ENCODE data around the gene YWHAQ.

Gene YWHAQ

DNA sequence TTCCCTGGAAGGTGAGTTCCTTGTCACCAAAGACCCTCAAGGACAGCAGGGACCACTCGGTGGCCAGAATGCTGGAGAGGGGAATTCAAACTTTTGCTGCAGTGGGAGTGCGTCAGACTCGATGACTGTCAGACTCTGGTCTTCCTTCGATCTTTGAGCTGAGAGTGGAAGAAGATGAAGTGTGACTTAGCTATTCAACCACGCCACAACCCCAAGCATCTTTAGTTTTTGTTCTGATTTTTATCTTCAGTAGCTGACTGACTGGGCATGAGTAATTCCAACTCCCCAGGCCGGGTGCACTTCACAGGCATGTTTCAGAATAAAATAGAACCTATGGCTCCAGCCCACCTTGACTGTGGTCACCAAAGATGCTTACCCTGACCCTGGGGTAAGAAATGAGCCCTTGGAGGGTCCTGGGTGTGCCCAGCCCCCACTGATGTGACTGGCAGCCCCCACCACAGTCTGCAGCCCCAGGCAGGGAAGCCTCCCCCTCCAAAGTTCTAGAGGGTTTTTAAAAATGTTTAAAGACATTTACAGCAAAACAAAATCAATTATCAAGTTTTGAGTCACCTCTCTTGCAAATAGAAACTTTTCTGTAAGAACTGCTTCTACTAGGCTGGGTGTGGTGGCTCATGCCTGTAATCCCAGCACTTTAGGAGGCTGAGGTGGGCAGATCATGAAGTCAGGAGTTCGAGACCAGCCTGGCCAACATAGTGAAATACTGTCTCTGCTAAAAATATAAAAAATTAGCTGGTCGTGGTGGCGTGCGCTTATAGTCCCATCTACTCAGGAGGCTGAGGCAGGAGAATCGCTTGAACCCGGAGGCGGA is 24.9 kb upstream of the YWHAQ start:
- peak; percentile 22 to 65 (median 52) for DNase-seq (ENCODE audit: low read depth in 3 of 3)

DNA sequence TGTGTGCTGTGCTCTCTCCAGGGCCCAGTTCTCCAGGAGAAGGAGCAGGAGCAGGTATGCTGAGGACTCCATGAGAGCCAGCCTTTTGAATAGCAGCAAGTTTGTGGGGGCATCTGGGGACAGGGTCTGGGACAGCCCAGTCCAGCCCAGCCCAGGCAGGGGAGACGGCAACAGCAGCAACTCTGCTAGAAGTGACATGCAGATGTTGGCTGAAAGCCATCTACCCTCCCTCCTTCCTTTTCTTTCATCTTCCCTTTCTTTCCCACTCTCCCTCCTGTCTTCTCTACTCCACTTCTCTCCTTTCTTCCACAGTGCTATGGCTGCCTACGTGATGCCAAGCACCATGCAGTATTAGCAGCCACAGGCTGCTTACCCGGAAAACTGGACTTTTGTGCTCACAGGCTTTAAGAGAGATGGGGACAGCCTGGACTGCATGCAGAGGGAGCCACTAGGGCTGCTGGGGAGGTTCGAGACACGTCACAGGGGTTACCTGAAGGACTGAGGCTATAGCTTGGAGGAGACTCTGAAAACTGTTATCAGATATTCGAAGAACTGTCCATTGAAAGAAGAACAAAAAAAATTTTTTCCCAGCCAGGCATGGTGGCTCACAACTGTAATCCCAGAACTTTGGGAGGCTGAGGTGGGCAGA is 23.8 kb upstream of the YWHAQ start:
- DNase-seq (ENCODE audit: low read depth in 3 of 3): no peak

DNA sequence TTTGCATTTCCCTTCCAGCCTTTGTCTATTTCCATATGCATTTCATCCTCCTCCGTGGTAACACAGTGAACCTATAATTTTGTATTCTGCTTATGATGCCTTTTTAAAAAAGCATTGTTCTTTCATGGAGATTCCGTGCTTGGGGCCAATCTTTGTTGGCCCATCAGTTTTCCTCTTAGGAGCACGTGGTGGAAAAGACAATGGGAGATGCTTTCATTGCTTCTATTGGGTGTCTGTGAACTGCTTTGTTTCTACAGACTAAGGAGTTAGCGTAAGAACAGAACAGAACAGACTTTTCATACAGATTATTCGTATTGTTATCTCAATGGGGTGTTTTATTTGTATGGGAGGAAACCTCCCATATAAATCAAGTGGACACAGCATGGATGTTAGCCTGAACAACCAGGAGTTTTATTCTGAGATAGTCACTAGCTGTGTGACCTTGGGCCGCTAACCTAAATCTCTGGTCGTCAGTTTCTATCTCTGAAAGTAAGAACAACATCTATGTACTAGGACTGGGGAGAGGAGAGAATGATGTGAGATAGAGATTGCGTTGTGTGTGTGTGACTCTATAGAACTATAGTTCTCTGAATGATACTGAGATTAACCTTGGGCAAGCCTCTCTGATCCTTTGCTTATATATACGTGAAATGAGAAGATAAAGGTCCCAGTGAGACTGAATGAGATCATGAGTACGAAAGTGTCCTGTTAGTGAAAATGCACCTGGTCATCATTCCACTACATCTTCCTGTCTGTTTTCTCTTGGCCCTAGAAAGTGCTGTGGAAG is 22.9 kb upstream of the YWHAQ start:
- no peak for DNase-seq (ENCODE audit: low read depth in 3 of 3)

DNA sequence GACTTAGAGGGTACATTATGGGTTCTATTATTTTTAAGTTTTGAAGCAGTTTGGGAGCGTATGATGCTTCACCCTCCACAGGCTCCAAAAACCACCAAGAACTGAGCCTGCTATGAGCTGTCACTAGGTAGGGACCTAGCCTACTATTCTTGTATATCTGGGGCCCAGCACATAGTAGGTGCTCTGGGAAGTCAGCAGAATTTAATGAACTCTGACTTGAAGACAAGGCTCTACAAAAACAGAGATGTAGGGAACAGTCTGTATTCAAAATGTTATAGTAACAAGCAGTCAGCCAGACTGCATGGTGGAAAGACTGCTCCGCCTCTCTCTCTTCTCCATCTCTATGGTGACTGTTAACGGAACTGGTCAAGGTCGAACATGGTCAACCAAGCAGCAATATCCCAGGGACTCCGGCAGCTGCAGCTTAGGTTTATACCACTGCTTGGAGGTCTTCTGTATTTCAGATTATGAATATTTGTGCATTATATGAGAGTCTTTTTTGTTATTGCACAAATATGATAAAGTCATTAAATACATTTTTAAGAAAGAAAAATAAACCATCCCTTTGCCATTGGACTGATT is 22.2 kb upstream of the YWHAQ start:
- no peak for DNase-seq (ENCODE audit: low read depth in 3 of 3)

DNA sequence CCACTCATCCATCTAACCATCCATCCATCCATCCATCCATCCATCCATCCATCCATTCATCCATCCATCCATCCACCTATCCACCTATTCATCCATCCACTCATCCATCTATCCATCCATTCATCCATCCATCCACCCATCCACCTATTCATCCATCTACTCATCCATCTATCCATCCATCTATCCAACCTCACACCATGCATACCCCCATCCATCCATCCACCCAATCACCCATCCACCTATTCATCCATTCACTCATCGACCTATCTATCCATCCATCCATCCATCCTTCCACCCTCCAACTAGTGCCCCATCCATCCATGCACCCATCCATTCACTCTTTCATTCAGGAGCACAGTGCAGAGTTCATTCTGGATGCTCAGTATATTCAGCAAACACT is 21.5 kb upstream of the YWHAQ start:
- no peak for DNase-seq (ENCODE audit: low read depth in 3 of 3)

DNA sequence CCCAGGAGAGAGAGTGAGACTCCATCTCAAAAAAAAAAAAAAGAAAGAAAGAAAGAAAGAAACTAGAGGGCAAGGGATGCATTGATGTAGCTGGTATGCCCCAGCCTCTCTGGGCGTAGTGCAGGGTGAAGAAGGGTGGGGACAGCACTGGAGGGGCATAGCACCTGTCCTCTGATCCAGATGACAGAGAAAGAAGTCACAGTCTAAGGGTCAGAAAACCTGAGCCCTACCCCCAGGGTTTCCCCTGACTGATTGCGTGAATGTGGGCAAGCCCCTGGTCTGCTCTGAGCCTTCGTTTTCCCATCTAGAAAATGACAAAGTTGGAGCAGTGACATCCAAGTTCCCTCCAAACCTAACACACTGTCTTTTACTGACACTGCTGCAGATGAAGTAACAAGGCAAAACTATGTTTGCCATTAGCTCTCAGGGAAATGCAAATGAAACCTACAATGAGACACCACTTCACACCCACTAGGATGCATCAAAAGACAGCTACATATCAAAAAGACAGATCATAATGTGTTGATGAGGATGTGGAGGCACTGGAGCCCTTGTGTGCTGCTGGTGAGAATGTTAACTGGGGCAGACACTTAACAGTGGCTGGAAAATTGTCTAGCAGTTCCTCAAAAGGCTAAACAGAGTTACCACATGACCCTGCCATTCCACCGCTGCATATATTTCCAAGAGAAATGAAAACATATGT is 19.5 kb upstream of the YWHAQ start:
- DNase-seq (ENCODE audit: low read depth in 3 of 3): no peak

DNA sequence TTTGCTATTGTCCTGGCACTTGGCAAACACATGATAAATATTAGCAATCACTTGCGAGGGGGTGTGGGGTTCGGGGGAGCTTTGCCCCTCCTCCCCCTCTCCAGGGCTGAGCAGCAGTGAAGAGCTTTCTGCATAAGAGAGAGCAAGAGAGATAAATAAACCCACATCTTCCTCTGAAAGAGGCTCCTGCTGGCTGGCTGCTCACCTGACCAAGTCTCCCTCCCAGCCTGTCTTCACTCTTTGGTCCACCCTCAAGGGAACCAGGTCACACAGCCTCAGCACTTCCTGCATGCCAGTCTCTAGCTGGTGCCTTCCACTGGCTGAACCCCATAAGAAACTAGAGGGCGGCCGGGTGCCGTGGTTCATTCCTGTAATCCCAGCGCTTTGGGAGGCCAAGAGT is 18.5 kb upstream of the YWHAQ start:
- DNase-seq (ENCODE audit: low read depth in 3 of 3): no peak

DNA sequence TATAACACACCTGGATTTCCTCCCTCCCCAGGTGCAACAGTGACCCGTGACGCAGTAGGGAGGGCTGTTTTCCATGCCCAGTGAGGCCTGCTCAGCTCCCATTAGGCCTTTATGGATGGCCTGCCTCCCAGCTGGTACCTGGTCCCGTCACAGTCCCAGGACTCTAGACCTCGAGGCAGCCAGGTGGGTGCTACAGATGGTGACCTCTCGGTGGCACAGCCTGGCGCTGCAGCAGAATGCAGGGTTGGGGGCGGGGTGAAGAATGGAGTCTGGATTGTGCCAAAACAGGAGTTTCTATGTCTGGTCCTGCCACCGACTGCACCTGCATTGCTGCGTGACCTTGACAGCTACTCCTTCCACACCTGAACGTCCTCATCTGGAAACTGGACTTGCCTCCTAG is 18.0 kb upstream of the YWHAQ start:
- no peak for DNase-seq (ENCODE audit: low read depth in 3 of 3)

DNA sequence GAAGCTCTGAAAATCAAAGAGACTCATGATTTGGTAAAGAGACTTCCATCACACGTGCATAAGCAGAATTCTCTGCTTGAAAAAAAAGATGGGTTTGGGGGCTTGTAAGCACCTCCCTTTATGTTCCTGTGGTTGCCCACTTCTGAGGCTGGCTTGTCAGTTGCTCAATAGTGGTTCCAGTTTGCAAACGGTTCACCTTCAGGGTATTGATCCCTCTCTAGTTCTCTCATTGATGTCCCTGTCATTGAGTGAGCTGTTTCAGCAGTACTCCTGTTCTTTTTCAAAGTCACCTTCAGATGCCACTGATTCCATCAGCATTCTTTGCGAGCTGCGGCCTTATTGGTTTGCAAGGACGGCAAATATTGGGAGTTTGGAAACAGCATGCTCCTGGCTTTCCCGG is 17.1 kb upstream of the YWHAQ start:
- DNase-seq (ENCODE audit: low read depth in 3 of 3): no peak

DNA sequence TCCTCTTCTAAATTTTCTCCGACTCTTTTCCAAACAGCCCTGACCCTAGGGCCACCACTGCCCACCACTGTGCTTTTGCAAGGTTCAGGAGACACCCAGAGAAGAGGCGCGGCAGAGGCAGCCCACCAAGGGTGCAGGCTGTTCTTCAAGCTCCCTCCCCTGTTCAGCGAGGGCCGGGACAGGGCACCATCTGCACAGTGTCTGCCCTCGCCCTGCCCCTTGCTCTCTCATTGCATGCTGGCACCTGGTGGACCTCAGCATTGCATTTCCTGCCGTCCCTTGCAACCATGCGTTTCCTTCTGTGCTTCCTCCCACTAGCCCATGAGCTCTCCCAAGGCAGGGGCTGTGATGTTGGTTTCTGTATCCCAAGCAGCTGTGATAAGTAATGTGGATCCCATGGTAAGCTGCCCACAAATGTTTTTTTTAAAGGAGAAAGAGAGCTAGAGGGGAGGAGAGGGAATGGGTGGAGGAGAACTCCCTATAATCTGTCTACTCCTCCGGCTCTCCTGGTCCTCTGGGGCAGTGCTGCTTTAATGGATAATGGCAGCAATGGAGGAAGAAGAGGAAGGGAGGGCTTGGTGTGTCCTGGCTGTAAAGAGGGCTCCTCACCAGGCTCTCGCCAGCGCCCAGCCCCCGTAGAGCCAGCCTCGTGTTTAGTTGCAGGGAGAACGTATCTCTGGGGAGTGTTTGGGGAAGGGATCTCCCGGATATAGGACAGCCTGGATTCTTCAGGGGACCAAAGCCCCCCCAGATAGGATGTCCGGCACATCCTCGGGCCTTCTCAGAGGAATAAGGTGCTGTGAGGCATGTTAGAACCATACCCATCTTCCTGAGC is 15.6 kb upstream of the YWHAQ start:
- no peak for DNase-seq (ENCODE audit: low read depth in 3 of 3)

DNA sequence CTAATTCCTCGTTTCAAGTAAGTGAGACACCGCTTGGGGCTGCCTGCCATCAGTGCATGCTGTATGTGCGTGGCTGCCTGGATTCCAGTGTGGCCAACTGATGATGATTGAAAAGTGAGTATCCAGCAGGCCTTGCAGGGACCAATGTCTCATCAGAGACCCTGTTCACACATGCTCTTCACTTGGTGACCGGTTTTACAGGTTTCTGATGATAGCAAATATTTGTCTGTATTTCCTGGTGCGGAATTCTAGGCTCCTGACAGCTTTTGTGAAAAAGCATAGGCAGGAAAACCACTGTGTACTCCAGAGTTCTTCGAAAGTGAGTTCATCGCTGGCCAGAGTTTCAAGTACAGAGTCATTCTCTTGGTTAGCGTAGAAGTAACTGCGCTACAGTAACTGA is 13.8 kb upstream of the YWHAQ start:
- no peak for DNase-seq (ENCODE audit: low read depth in 3 of 3)

DNA sequence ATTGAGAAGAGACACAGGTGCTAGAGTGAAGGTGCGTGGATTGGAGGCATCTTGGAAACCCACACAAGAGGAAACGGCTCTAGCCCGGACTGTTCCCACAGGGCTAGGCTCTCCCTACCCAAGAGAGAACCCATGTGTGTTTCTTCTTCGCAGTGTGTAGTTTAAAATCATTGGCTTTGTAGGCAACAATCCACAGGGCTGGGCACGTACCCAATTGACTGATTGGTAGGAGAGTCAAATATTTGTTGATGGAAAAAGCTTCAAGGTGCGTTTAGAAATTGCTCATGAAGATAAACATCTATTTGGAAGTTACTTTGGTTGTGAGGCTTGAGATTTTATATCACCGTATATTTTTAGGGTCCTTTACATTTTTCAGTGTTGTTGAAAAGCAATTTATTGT is 13.2 kb upstream of the YWHAQ start:
- no peak for DNase-seq (ENCODE audit: low read depth in 3 of 3)

DNA sequence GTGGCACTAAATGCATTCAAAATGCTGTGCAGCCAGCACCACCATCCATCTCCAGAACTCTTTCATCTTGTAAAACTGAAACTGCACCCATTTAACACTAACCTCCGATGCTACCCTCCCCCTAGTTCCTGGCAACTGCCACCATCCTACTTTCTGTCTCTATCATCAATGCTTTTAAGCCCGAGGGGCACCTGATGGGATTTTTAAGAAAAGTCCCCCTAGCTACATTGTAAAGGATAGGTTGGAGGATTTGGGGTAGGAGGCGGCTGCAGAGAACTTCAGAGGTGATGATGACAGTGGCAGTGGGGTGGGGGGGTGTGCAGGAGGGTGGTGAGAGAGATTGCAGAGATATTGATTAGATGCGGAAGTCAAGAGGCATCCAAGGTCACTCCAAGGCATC is 10.8 kb upstream of the YWHAQ start:
- DNase-seq (ENCODE audit: low read depth in 3 of 3): no peak

DNA sequence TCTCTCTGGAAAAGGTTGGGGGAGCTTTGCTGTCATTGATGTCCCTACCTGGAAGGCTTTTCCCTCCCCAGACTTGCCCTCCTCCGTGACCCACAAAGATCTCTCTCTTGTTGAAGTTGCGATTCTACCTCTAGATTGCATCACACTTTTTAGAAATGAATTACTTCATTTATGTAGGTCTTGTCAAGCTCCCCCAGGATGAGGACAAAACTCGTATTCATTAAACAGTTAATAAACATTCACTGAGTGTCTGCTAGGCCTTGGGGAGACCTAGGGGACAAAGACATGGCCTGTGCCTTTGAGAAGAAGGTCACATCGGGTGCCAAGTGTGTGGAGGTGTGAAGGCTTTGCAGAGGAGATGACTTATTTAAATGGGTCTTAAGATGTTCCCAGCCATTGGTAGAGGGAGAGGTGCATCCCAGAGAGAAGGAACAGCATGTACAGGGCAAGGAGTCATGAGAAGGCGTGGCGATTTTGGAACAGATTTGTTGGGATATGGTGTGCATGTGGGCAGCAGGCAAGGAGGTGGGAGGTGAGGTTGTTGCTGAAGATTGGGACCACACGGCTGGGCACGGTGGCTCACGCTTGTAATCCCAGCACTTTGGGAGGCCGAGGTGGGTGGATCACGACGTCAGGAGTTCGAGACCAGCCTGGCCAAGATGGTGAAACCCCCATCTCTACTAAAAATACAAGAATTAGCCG is 9.8 kb upstream of the YWHAQ start:
- DNase-seq (ENCODE audit: low read depth in 3 of 3): no peak

DNA sequence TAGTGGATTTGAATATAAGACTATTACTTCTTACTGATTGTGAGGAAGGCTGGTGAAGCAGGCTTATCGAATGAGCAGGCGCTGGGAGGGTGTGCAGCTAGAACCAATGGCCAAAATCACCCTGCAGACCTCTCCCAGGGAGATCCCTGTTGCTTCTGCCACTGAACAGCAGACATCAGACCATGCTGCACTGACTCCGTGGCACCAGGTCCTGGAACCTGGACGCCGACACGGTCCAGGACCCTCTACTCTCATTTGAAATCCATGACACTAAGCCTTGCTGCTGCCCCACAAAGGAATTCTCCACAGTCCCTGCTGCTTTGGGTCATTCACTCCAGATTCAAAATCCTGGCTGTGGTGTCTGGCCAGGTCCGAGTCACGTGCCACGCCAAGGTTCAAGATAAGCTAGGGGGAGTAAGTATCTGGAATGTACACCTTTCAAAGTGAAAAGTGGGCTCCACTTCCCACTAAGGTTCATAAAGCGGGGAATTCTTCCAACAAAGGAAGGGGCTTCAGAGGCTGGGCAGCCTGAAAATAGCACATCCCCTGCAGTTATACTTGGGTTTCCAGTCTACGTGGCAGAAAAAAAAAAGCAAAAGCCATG is 9.0 kb upstream of the YWHAQ start:
- DNase-seq (ENCODE audit: low read depth in 3 of 3): no peak

DNA sequence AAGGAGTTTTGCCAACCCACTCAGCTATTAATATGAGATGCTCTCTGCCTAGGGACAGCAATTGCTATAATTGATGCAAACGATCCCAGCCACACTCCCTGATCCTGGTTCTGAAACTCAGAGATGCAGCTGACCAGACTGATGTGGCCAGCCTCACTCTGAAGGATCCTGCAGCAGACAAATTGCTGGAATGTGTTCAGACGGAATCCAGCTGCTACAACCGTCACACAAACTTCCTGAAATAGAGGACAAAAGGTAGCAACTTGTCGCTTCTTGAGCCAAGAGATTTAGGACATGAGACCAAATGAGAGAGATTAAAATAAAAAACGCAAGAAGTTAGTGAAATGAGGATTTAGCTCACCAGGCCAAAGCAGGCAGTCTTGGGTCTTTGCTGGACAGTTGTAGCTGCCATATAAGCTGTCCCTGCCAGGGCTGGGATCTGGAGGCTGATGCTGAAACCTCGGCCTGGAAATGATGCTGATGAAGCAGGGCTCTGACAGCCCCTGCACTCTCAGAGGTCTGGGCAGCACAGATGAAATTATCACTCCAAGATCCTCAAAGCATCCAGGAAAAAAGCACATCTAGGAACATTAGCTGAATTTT is 8.3 kb upstream of the YWHAQ start:
- no peak for DNase-seq (ENCODE audit: low read depth in 3 of 3)

DNA sequence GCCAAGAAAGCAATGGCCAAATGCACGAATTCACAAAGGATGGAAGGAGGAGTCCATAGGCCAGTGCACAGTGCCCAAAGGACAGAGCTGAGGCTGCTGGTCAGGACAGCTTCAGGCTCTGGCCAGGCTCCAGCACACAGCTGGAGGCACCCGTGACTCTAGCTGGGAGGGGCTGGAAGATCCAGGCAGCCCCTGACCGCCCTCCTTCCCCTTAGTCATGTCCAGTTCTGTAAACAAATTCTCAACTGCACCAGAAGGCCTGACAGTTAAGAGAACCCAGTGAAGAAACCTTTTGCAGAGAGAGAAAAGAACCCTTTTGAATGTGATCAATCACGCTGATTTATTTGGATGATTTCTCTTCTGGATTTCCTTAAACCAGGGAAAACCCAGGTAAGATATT is 7.7 kb upstream of the YWHAQ start:
- DNase-seq (ENCODE audit: low read depth in 3 of 3): no peak

DNA sequence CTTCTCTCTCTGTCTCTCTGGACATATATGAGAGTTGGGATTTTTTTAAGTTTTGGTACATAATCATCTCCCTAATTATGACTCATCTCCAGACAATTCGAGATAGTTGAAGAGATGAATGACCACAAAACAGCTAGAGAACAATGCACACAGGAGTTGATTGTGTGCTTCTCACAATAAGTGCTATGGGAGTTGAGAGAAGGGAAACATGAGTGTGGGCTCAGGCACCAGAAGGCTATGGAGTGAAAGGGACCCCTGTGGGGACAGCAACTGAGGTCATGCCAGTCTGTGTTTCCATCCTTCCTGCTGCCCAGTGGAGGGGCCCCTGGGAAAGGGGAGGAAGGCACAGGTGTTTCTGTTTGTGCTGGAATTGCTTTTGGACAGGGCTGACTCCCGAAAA is 6.5 kb upstream of the YWHAQ start:
- DNase-seq (ENCODE audit: low read depth in 3 of 3): no peak

DNA sequence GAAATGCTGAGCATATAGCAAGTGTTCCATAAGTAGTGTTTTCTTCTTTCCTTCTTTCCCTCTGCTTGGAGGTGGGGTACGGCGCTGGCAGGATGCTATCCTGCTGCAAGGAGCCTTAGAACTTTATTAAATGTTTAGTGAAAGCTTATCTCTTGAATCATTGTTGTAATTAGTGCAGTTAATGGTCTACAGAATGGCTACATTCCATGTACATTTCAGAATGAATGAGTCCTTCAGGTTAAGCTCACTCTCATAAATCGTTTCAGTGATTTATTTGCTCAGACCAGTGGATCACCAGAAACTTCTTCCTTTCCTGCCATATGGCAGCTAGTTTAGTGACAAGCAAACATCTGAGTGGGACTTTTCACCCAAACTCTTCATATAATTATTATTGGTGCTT is 3.3 kb upstream of the YWHAQ start:
- DNase-seq (ENCODE audit: low read depth in 3 of 3): no peak
